Esophagus squamous epithelium (tissue), 5 donors: ENCODE measurements around the gene PDGFRB. TPM values are rescaled to one million over a fixed set of nuclear protein-coding genes. Genes with fewer than 3 reads are reported as not detected.

Source experiments
- DNase-seq: peaks from one replicate; lab custom pipeline; 2025; lab: John Stamatoyannopoulos, UW
- H3K27ac ChIP-seq, 4 donors: fragments of 200-600 bp; sonication (generic); one replicate each; pipeline ENCODE4 v1.5.1; 2016 to 2019; ENCODE audit warnings: mild to moderate bottlenecking in 1 of 4
- H3K27me3 ChIP-seq, 4 donors: fragments of 200-600 bp; sonication (generic); 1 replicate in 3 of 4; 2 replicates in 1 of 4; pipeline versions ENCODE4 v1.5.1 to v1.6.0; 2017 to 2021; ENCODE audit warnings: antibody characterized with exemption in 1 of 4
- H3K36me3 ChIP-seq, 3 donors: fragments of 200-600 bp; sonication (generic); one replicate each; pipeline ENCODE4 v1.5.1; 2016 to 2019
- H3K4me1 ChIP-seq, 3 donors: fragments of 200-600 bp; sonication (generic); one replicate each; pipeline ENCODE4 v1.5.1; 2017 to 2019
- H3K4me3 ChIP-seq, 4 donors: fragments of 200-600 bp; sonication (generic); 1 replicate in 3 of 4; 2 replicates in 1 of 4; pipeline ENCODE4 v1.5.1; 2016 to 2019; ENCODE audit warnings: mild to moderate bottlenecking in 2 of 4, moderate library complexity in 1 of 4
- H3K9me3 ChIP-seq, 3 donors: fragments of 200-600 bp; sonication (generic); one replicate each; pipeline ENCODE4 v1.5.1; 2016 to 2019
- CTCF ChIP-seq, 6 experiments: fragments of 450-650 bp in 4 of 6; fragments of 200-600 bp in 2 of 6; sonication (generic) in 2 of 6; IDR thresholded peaks; one replicate each; pipeline ENCODE4 v1.5.1; 2016 to 2019; ENCODE audit warnings: antibody characterized with exemption in 6 of 6, mild to moderate bottlenecking in 4 of 6, moderate library complexity in 4 of 6
- POLR2A ChIP-seq, 4 donors: fragments of 450-650 bp; IDR thresholded peaks; one replicate each; pipeline ENCODE4 v1.6.1; 2017; ENCODE audit warnings: antibody characterized with exemption in 4 of 4, mild to moderate bottlenecking in 4 of 4, moderate library complexity in 3 of 4
- WGBS, 2 donors: methylation state at CpG; one replicate each; pipeline ENCODE4 v1.1.5; 2018; 5-methylcytosine and 5-hydroxymethylcytosine counted together
- intact Hi-C: fragments of 100-400 bp; cut with DNase I; formaldehyde crosslinking; loops from one replicate; pipeline ENCODE4 v1.15.0; 2022
- total RNA-seq, 4 donors: library from RNA; depleted of rRNA; stranded (reverse); fragments of >200 nt; gene quantifications; one replicate each; pipeline ENCODE4 v1.1.0, GENCODE V29; 2016
- donor health status: DM: yes; HTN: yes; CAD: no.

The PDGFRB gene
- total RNA-seq, 4 donors from 2014 or later, result 5.6 to 51.7 (median 31.0) TPM

GRCh38 chr5:150104550-150104870, 51.1 kb downstream of the PDGFRB start:
- H3K36me3 ChIP-seq, result no peaks in the 10 kb centered on the region
- intact Hi-C loops, result no loop called here
- TF ChIP-seq POLR2A (IDR thresholded peaks at IDR 0.05) (no peak), CTCF (IDR thresholded peaks at IDR 0.05) (no peak)
- no peaks in the 10 kb centered on the region for H3K9me3 ChIP-seq
- H3K27me3 ChIP-seq, result no peaks in the 10 kb centered on the region
- H3K4me3 ChIP-seq, result no peak overlapping the region
- H3K27ac ChIP-seq, result no peak overlapping the region
- no peak for DNase-seq
- H3K4me1 ChIP-seq, result no peaks in the 10 kb centered on the region
- WGBS, 2 donors, result 85 to 92% methylated on average over 2 of the region's 2 CpGs

- 75 to 81% methylated on average over 3 to 5 of the region's 5 CpGs for WGBS, 2 donors
- intact Hi-C loops, result no loop called here
- H3K27me3 ChIP-seq, result no peaks in the 10 kb centered on the region
- no peaks in the 10 kb centered on the region for H3K4me1 ChIP-seq
- no peaks in the 10 kb centered on the region for H3K9me3 ChIP-seq
- H3K4me3 ChIP-seq, result no peak overlapping the region
- DNase-seq, result no peak
- H3K27ac ChIP-seq, result no peak overlapping the region
- TF ChIP-seq CTCF (IDR thresholded peaks at IDR 0.05), result no peak
- TF ChIP-seq POLR2A (IDR thresholded peaks at IDR 0.05), result no peak
- no peaks in the 10 kb centered on the region for H3K36me3 ChIP-seq
Observed at GRCh38 chr5:150103678-150104549, 51.7 kb downstream of the PDGFRB start.

GRCh38 chr5:150101023-150101422, 54.6 kb downstream of the PDGFRB start:
- H3K9me3 ChIP-seq, result no peaks in the 10 kb centered on the region
- intact Hi-C loops, result no loop called here
- WGBS, 2 donors, result 62 to 69% methylated on average over 6 of the region's 6 CpGs
- no peak for DNase-seq
- no peaks in the 10 kb centered on the region for H3K27me3 ChIP-seq
- no peaks in the 10 kb centered on the region for H3K36me3 ChIP-seq
- H3K4me1 ChIP-seq, result no peaks in the 10 kb centered on the region
- TF ChIP-seq CTCF (IDR thresholded peaks at IDR 0.05), result no peak
- TF ChIP-seq POLR2A (IDR thresholded peaks at IDR 0.05), result no peak
- no peak overlapping the region for H3K4me3 ChIP-seq
- H3K27ac ChIP-seq, result no peak overlapping the region

GRCh38 chr5:150097152-150097551, 58.5 kb downstream of the PDGFRB start:
- H3K36me3 ChIP-seq, result no peaks in the 10 kb centered on the region
- H3K4me1 ChIP-seq, result no peaks in the 10 kb centered on the region
- no peak overlapping the region for H3K27ac ChIP-seq
- TF ChIP-seq POLR2A (IDR thresholded peaks at IDR 0.05) (no peak), CTCF (IDR thresholded peaks at IDR 0.05) (no peak)
- H3K4me3 ChIP-seq, result no peak overlapping the region
- intact Hi-C loops, result no loop called here
- no peaks in the 10 kb centered on the region for H3K9me3 ChIP-seq
- no peak for DNase-seq
- no peaks in the 10 kb centered on the region for H3K27me3 ChIP-seq

GRCh38 chr5:150092159-150092787, 63.4 kb downstream of the PDGFRB start:
- WGBS, 2 donors, result 65 to 82% methylated on average over 3 of the region's 3 CpGs
- Histone ChIP-seq H3K27ac (no peak overlapping the region), H3K9me3 (no peaks in the 10 kb centered on the region), H3K4me3 (no peak overlapping the region), H3K27me3 (peaks cover 0 to 31% (median 0%) of the 10 kb centered on the region in 4 donors), H3K36me3 (no peaks in the 10 kb centered on the region), H3K4me1 (no peaks in the 10 kb centered on the region)
- TF ChIP-seq CTCF (IDR thresholded peaks at IDR 0.05) (no peak), POLR2A (IDR thresholded peaks at IDR 0.05) (no peak)
- intact Hi-C loops, result no loop called here
- DNase-seq, result no peak
